Astrocyte (in vitro differentiated cells and primary cell): ENCODE data around the gene GVQW3. TPM values are rescaled to one million over a fixed set of nuclear protein-coding genes. Genes with fewer than 3 reads are reported as not detected.

Experiments
- DNase-seq: peaks from one replicate; pipeline ENCODE4 v3.0.0-alpha.2; 2010; ENCODE audit warnings: low read depth
- FAIRE-seq: peaks from 2 replicates; lab custom pipeline; 2011; peaks lifted over from hg19 to GRCh38; lab: Jason Lieb, UNC
- H2AFZ ChIP-seq: 2 replicates; pipeline ENCODE4 v1.6.0; 2012; ENCODE audit warnings: low read depth, low read length, inconsistent platforms
- H3K27ac ChIP-seq: 2 replicates; pipeline ENCODE4 v1.5.1; 2011; ENCODE audit warnings: low read depth, low read length, inconsistent platforms
- H3K27me3 ChIP-seq: 2 replicates; pipeline ENCODE4 v1.6.0; 2011; ENCODE audit warnings: low read length, inconsistent platforms; ENCODE audit not compliant: insufficient read depth
- H3K36me3 ChIP-seq: 2 replicates; pipeline ENCODE4 v1.5.1; 2011; ENCODE audit warnings: low read length, inconsistent platforms; ENCODE audit not compliant: insufficient read depth
- H3K4me1 ChIP-seq: 2 replicates; pipeline ENCODE4 v1.5.1; 2011; ENCODE audit warnings: low read length, inconsistent platforms; ENCODE audit not compliant: insufficient read depth
- H3K4me2 ChIP-seq: 2 replicates; pipeline ENCODE4 v1.6.0; 2012; ENCODE audit warnings: low read length, inconsistent platforms
- H3K4me3 ChIP-seq: 2 replicates; pipeline ENCODE4 v1.5.1; 2011; ENCODE audit warnings: low read depth, mild to moderate bottlenecking, low read length, inconsistent platforms; ENCODE audit not compliant: insufficient read depth
- H3K79me2 ChIP-seq: 2 replicates; pipeline ENCODE4 v1.6.0; 2012; ENCODE audit warnings: mild to moderate bottlenecking, low read length, inconsistent platforms; ENCODE audit not compliant: insufficient read depth
- H3K9ac ChIP-seq: 2 replicates; pipeline ENCODE4 v1.6.0; 2012; ENCODE audit warnings: mild to moderate bottlenecking, low read length, inconsistent platforms
- H3K9me3 ChIP-seq: 2 replicates; pipeline ENCODE4 v1.5.1; 2012; ENCODE audit warnings: low read depth, mild to moderate bottlenecking, low read length, inconsistent platforms; ENCODE audit not compliant: insufficient read depth
- H4K20me1 ChIP-seq: 2 replicates; pipeline ENCODE4 v1.6.0; 2012; ENCODE audit warnings: low read length, inconsistent platforms; ENCODE audit not compliant: insufficient read depth
- H3K27ac Mint-ChIP-seq: one replicate; pipeline ENCODE4 v1.8.0; 2021; ENCODE audit warnings: mild to moderate bottlenecking, mixed read lengths; ENCODE audit not compliant: unreplicated experiment
- H3K27me3 Mint-ChIP-seq: one replicate; pipeline ENCODE4 v1.8.0; 2021; ENCODE audit warnings: low read depth, mixed read lengths; ENCODE audit not compliant: unreplicated experiment
- H3K36me3 Mint-ChIP-seq: one replicate; pipeline ENCODE4 v1.8.0; 2021; ENCODE audit warnings: low read depth, mixed read lengths; ENCODE audit not compliant: unreplicated experiment
- H3K4me1 Mint-ChIP-seq: one replicate; pipeline ENCODE4 v1.8.0; 2021; ENCODE audit warnings: low read depth, mixed read lengths; ENCODE audit not compliant: unreplicated experiment
- H3K4me3 Mint-ChIP-seq: one replicate; pipeline ENCODE4 v1.8.0; 2021; ENCODE audit warnings: mild to moderate bottlenecking, moderate library complexity, mixed read lengths; ENCODE audit not compliant: unreplicated experiment
- H3K9me3 Mint-ChIP-seq: one replicate; pipeline ENCODE4 v1.8.0; 2021; ENCODE audit warnings: mild to moderate bottlenecking, mixed read lengths; ENCODE audit not compliant: unreplicated experiment
- EZH2 ChIP-seq: IDR thresholded peaks from 2 replicates; pipeline ENCODE4 v1.6.1; 2012; ENCODE audit warnings: mild to moderate bottlenecking, low read length, inconsistent platforms; ENCODE audit not compliant: insufficient read depth
- total RNA-seq: library from RNA; stranded (reverse); gene quantifications from 2 replicates; pipeline ENCODE4 v1.2.1, GENCODE V29; 2021
- TF ChIP-seq, protein P1 (sequence below): IDR thresholded peaks from 2 replicates; pipeline ENCODE4 v1.5.1; 2011; ENCODE audit warnings: low read depth, mild to moderate bottlenecking, inconsistent platforms, low read length, moderate library complexity; ENCODE audit not compliant: insufficient read depth

Gene GVQW3
- total RNA-seq, 1 donor from 2014 or later: 2.0 TPM

DNA sequence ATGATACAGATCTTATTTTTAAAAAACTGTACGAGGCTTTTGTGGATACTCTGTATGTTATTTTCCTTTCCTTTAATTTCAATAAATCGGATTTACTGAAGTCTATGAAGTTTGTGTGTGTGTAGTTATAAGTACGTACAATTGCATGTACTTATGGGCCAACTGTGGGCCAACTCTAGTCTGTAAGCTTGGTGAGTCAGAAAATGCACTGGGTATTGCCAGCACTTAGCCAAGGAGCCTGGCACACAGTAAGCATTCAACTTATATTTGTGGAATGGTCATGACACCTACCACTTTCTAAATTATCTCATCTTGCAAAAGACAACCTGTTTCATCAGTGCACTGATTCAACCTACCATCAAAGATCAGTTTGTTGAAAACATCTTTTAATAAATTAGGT, 32.8 kb upstream of the GVQW3 start:
- H3K36me3 ChIP-seq: peaks cover 4% of the 10 kb centered on the region
- peaks cover 3% of the 10 kb centered on the region for H4K20me1 ChIP-seq
- peaks cover 13% of the 10 kb centered on the region for H3K36me3 Mint-ChIP-seq
- FAIRE-seq (no peak), DNase-seq (no peak)
- no peaks in the 10 kb centered on the region for H3K4me1 ChIP-seq
- H3K79me2 ChIP-seq: no peaks in the 10 kb centered on the region
- H3K4me1 Mint-ChIP-seq: no peaks in the 10 kb centered on the region
- no peak overlapping the region for H3K4me2 ChIP-seq
- H3K27me3 Mint-ChIP-seq: peaks cover under 1% of the 10 kb centered on the region
- H3K9me3 ChIP-seq: no peaks in the 10 kb centered on the region
- no peak overlapping the region for H3K4me3 ChIP-seq
- H3K27ac Mint-ChIP-seq: no peak overlapping the region
- no peak overlapping the region for H3K27ac ChIP-seq
- H3K9ac ChIP-seq: no peak overlapping the region
- peaks cover 4% of the 10 kb centered on the region for H3K9me3 Mint-ChIP-seq
- TF ChIP-seq, protein P1, sequence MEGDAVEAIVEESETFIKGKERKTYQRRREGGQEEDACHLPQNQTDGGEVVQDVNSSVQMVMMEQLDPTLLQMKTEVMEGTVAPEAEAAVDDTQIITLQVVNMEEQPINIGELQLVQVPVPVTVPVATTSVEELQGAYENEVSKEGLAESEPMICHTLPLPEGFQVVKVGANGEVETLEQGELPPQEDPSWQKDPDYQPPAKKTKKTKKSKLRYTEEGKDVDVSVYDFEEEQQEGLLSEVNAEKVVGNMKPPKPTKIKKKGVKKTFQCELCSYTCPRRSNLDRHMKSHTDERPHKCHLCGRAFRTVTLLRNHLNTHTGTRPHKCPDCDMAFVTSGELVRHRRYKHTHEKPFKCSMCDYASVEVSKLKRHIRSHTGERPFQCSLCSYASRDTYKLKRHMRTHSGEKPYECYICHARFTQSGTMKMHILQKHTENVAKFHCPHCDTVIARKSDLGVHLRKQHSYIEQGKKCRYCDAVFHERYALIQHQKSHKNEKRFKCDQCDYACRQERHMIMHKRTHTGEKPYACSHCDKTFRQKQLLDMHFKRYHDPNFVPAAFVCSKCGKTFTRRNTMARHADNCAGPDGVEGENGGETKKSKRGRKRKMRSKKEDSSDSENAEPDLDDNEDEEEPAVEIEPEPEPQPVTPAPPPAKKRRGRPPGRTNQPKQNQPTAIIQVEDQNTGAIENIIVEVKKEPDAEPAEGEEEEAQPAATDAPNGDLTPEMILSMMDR: no peak
- no peak for TF ChIP-seq EZH2
- no peaks in the 10 kb centered on the region for H3K27me3 ChIP-seq
- H3K4me3 Mint-ChIP-seq: no peak overlapping the region
- H2AFZ ChIP-seq: no peak overlapping the region

DNA sequence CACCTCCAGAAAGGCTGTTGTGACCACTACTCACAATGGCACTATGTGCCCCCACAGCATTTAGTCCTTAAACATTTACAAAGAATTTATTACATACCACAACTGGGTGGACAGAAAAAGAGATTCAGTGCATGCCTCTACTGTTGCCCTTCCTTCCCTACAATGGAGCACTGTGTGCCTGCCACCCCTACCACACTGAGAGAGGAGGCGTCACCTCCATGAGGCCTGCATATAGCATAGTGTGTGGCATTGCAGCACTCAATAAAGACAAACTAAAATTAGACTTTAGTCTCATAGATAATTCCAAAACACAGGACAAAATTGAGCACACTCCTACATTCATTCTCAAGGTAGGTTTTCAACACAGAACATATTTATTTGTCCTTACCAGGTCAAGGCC, 26.0 kb upstream of the GVQW3 start:
- DNase-seq (no peak), FAIRE-seq (no peak)
- Mint-ChIP-seq H3K27ac (no peak overlapping the region), H3K36me3 (peaks cover 39% of the 10 kb centered on the region), H3K27me3 (no peaks in the 10 kb centered on the region), H3K4me1 (no peaks in the 10 kb centered on the region), H3K4me3 (no peak overlapping the region), H3K9me3 (peaks cover 17% of the 10 kb centered on the region)
- H4K20me1 ChIP-seq: peaks cover 7% of the 10 kb centered on the region
- H3K9ac ChIP-seq: no peak overlapping the region
- H3K9me3 ChIP-seq: no peaks in the 10 kb centered on the region
- H3K79me2 ChIP-seq: peaks cover 7% of the 10 kb centered on the region
- H3K27ac ChIP-seq: no peak overlapping the region
- TF ChIP-seq, protein P1: no peak
- TF ChIP-seq EZH2: no peak
- H3K4me1 ChIP-seq: no peaks in the 10 kb centered on the region
- no peak overlapping the region for H3K4me2 ChIP-seq
- H3K27me3 ChIP-seq: no peaks in the 10 kb centered on the region
- no peak overlapping the region for H3K4me3 ChIP-seq
- no peak overlapping the region for H2AFZ ChIP-seq
- H3K36me3 ChIP-seq: peaks cover 4% of the 10 kb centered on the region

DNA sequence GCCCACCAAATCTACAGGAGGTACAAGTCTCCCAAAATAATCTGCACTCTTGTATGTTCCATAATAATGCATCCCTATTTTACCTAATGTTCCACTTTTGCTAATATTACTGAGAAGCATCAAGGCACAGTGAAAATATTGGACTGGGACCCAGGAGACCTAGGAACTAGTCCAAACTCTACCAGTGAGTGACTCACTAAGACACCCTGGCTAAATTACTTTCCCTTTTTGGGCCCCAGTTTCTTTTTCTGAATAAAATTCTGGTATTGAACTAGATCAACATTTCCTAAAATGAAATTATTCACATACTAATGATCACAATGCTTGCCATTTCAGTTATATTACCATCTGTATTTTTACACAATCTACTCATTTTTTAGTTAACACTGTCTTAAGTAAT, 19.7 kb upstream of the GVQW3 start:
- H3K27me3 ChIP-seq: no peaks in the 10 kb centered on the region
- TF ChIP-seq, protein P1: no peak
- no peak for TF ChIP-seq EZH2
- H2AFZ ChIP-seq: no peak overlapping the region
- FAIRE-seq (no peak), DNase-seq (no peak)
- peaks cover 4% of the 10 kb centered on the region for H3K36me3 Mint-ChIP-seq
- H3K9me3 ChIP-seq: no peaks in the 10 kb centered on the region
- peaks cover 6% of the 10 kb centered on the region for H4K20me1 ChIP-seq
- H3K27ac ChIP-seq: no peak overlapping the region
- no peak overlapping the region for H3K4me2 ChIP-seq
- no peaks in the 10 kb centered on the region for H3K4me1 ChIP-seq
- no peaks in the 10 kb centered on the region for H3K36me3 ChIP-seq
- no peak overlapping the region for H3K9ac ChIP-seq
- no peaks in the 10 kb centered on the region for H3K4me1 Mint-ChIP-seq
- peaks cover 19% of the 10 kb centered on the region for H3K79me2 ChIP-seq
- H3K4me3 Mint-ChIP-seq: no peak overlapping the region
- no peaks in the 10 kb centered on the region for H3K9me3 Mint-ChIP-seq
- H3K4me3 ChIP-seq: no peak overlapping the region
- H3K27ac Mint-ChIP-seq: no peak overlapping the region
- no peaks in the 10 kb centered on the region for H3K27me3 Mint-ChIP-seq
